ENCODE results near the gene ZSCAN22.
A peak's percentile ranks its signal among the peaks of the same experiment; 100 is the strongest.

Gene ZSCAN22

DNA sequence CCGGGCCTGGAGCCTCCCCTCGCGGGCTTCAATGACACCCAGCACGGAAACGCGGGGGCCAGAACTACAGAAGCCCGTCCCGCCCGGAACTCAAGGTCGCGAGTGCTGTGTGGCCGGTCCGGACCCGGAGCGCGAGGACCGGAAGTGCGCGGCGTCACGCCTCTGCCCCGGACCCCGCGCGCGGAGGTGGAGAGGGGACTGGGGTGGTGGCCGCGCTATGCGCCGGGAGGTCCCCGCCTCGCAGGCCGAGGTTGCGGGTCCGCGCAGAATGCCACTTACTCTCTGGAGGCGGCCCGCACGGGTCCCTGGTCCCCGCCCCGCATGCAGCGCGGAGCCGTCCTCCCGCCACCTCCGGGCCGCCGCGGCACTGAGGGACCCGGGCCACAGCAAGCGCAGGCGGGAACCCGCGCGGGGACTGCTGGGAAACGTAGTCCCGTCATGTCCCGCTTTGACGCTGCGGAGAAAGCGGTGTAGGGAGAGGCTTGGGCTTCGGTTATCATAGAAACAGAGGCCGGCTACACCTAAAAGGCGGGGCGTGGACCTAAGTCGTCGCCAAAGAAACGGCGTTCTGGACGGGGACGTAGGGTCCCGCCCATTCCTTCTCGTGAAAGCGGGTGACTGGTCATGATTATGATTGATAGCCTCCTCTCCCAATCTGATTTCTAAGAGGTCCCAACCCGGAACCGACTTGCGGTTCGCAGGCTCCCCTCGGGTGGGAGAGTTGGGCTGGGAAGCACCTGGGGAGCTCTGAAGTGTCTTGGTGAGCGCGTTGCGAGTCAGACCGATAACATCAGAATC is 54.1 kb downstream of the ZSCAN22 start, which contains the start of gene ZNF837:
ZNF837 (minus strand) TSS at position 369 of the 798 bp plus-strand sequence. CDS start 11,698 bp downstream, outside the sequence.
- peak within 1 kb of the TSS; percentile 59 for H3K4me3 ChIP-seq (ENCODE audit: control insufficient read depth, low read depth, low read length)
- TF ChIP-seq CTCF (IDR thresholded peaks at IDR 0.05; ENCODE audit: control insufficient read depth, insufficient read depth, low read depth, low read length, missing control alignments): no peak
- peak; percentile 100 for DNase-seq (ENCODE audit: low read depth)

GRCh38 chr19:58381460-58382212 is 54.8 kb downstream of the ZSCAN22 start:
- TF ChIP-seq CTCF (IDR thresholded peaks at IDR 0.05; ENCODE audit: control insufficient read depth, insufficient read depth, low read depth, low read length, missing control alignments): no peak
- no peak for DNase-seq (ENCODE audit: low read depth)

DNA sequence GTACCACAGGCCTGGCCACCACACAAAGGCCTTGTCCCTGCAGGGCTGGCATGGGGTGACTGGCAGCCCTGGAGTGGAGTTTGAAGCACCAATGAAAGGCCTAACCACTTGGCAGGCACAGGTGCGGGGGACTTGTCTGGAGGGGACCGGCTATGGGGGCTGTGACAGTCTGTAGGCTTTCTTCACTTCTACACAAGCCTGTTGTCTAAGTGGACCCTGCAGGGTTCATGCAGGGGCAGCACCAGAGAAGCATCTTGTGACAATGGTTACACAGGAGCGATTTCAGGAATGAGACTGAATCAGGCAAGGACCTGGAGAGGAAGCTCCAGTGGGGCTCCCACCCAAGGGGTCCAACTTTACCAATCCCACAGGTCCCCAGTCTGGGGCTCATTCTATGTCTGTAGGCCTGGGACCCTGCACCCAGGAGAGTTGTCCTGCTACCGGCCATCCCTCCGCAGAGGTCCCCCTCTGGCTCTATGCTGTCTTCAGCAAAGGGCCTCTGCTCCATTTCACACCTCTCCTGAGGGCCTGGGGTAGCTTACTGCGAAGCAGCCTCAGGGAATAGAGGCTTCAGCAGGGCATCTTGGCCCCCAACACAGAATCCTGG is 56.3 kb downstream of the ZSCAN22 start:
- no peak for DNase-seq (ENCODE audit: low read depth)
- H3K4me3 ChIP-seq (ENCODE audit: control insufficient read depth, low read depth, low read length): no peak overlapping the region
- TF ChIP-seq CTCF (IDR thresholded peaks at IDR 0.05; ENCODE audit: control insufficient read depth, insufficient read depth, low read depth, low read length, missing control alignments): no peak

More at GRCh38 chr19:58381460-58382212, 54.8 kb downstream of the ZSCAN22 start:
- peak overlapping the region; percentile 59 for H3K4me3 ChIP-seq (ENCODE audit: control insufficient read depth, low read depth, low read length)

- TF ChIP-seq CTCF (IDR thresholded peaks at IDR 0.05; ENCODE audit: control insufficient read depth, insufficient read depth, low read depth, low read length, missing control alignments): no peak
- no peak for DNase-seq (ENCODE audit: low read depth)
- H3K4me3 ChIP-seq (ENCODE audit: control insufficient read depth, low read depth, low read length): peak overlapping the region; percentile 89
Measured at GRCh38 chr19:58385313-58385890, 58.6 kb downstream of the ZSCAN22 start.

DNA sequence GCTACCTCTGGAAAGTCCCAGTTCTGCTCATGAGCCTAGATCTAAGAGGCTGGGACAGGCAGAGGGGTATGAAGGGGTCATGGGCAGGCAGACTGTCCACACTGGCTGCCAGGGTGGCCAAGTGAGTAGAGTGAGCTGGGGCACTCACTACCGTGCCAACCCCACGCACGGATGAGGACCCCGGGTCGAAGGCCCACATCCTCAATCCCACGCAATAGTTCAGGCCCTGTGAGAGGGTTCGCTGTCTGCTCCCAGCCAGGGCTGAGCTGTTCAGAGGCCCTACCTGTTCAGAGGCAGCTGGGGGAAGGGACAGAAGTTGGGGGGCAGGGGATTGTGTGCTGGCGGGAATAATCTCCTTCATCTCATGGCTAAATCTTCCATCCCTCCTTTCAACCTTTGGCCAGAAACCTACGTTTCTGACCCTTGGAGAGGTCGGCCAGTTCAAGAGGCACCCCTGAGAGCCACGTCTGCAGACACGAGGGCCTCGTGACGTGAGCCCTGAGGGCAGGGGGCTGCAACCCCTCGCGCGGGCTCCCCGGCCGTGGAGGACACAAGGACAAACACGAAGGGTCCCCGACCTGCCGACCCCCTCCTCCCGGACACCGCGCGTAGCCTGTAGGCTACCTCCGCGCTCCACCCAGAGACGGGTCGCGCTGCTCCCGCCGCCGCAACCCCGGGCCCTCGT is 59.2 kb downstream of the ZSCAN22 start:
- no peak for TF ChIP-seq CTCF (IDR thresholded peaks at IDR 0.05; ENCODE audit: control insufficient read depth, insufficient read depth, low read depth, low read length, missing control alignments)
- peak overlapping the region; percentile 89 for H3K4me3 ChIP-seq (ENCODE audit: control insufficient read depth, low read depth, low read length)
- DNase-seq (ENCODE audit: low read depth): no peak

All from AG09309 (cell line).